MM.1S (cell line): ENCODE measurements around the gene DSCAML1.

Experiments used
- EZH2 ChIP-seq: fragments of 300-600 bp; sonication (generic); optimal IDR thresholded peaks from 2 replicates; pipeline ENCODE3; 2017; ENCODE audit warnings: low read depth, mild to moderate bottlenecking, antibody characterized with exemption, low read length, mixed read lengths
- EZH2phosphoT487 ChIP-seq: fragments of 300-600 bp; sonication (generic); IDR thresholded peaks from 2 replicates; pipeline ENCODE4 v1.6.1; 2018; ENCODE audit warnings: antibody characterized with exemption, low read length
- TF ChIP-seq, protein P1 (sequence below): fragments of 300-600 bp; sonication (generic); IDR thresholded peaks from 2 replicates; pipeline ENCODE4 v1.5.1; 2016; ENCODE audit warnings: antibody characterized with exemption, low read length, mixed read lengths

- TF ChIP-seq, protein P1, sequence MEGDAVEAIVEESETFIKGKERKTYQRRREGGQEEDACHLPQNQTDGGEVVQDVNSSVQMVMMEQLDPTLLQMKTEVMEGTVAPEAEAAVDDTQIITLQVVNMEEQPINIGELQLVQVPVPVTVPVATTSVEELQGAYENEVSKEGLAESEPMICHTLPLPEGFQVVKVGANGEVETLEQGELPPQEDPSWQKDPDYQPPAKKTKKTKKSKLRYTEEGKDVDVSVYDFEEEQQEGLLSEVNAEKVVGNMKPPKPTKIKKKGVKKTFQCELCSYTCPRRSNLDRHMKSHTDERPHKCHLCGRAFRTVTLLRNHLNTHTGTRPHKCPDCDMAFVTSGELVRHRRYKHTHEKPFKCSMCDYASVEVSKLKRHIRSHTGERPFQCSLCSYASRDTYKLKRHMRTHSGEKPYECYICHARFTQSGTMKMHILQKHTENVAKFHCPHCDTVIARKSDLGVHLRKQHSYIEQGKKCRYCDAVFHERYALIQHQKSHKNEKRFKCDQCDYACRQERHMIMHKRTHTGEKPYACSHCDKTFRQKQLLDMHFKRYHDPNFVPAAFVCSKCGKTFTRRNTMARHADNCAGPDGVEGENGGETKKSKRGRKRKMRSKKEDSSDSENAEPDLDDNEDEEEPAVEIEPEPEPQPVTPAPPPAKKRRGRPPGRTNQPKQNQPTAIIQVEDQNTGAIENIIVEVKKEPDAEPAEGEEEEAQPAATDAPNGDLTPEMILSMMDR = no peak
- no peak for TF ChIP-seq EZH2
- TF ChIP-seq EZH2phosphoT487 = no peak
Observed at GRCh38 chr11:117828611-117829368, 31.8 kb upstream of the DSCAML1 start.
